GM21619 (cell line): ENCODE measurements around the gene CCDC93.

ENCODE experiments used
- ATAC-seq: cut with Tn5 transposase; IDR thresholded peaks from one replicate; pipeline ENCODE4 v1.9.1; 2021; ENCODE audit not compliant: unreplicated experiment

CCDC93 gene

GRCh38 chr2:117921520-117921919 lies 92.3 kb downstream of the CCDC93 start:
- ATAC-seq: no peak

- ATAC-seq: no peak
Measured at GRCh38 chr2:117918608-117919007, 95.3 kb downstream of the CCDC93 start.

GRCh38 chr2:117917223-117917917 lies 96.5 kb downstream of the CCDC93 start:
- ATAC-seq: no peak

GRCh38 chr2:117902933-117903332 lies 110.9 kb downstream of the CCDC93 start:
- ATAC-seq: no peak

- ATAC-seq: no peak
Measured at GRCh38 chr2:117888897-117889296, 125.0 kb downstream of the CCDC93 start.

GRCh38 chr2:117885308-117885707 lies 128.6 kb downstream of the CCDC93 start:
- ATAC-seq: no peak

GRCh38 chr2:117879003-117879402 lies 134.9 kb downstream of the CCDC93 start:
- ATAC-seq: no peak

- no peak for ATAC-seq
Measured at GRCh38 chr2:117875786-117876185, 138.1 kb downstream of the CCDC93 start.
